Activated T-cell treated with anti-CD3 and anti-CD28 coated beads, Interleukin-2, amount 50 U/mL, for 24 hours (primary cell): ENCODE measurements around the gene KCNJ16.

Source experiments
- DNase-seq: peaks from one replicate; pipeline ENCODE4 v3.0.0-alpha.2; 2020
- H3K27ac Mint-ChIP-seq: 2 replicates; pipeline ENCODE4 v1.8.0; 2020; ENCODE audit warnings: mild to moderate bottlenecking, mixed read lengths
- H3K27me3 Mint-ChIP-seq: 2 replicates; pipeline ENCODE4 v1.8.0; 2020; ENCODE audit warnings: mixed read lengths
- H3K36me3 Mint-ChIP-seq: 2 replicates; pipeline ENCODE4 v1.8.0; 2020; ENCODE audit warnings: low read depth, mixed read lengths
- H3K4me1 Mint-ChIP-seq: 2 replicates; pipeline ENCODE4 v1.8.0; 2020; ENCODE audit warnings: low read depth, mixed read lengths
- H3K4me3 Mint-ChIP-seq: 2 replicates; pipeline ENCODE4 v1.8.0; 2020; ENCODE audit warnings: mild to moderate bottlenecking, moderate library complexity, mixed read lengths
- H3K9me3 Mint-ChIP-seq: 2 replicates; pipeline ENCODE4 v1.8.0; 2020; ENCODE audit warnings: mixed read lengths

The KCNJ16 gene

GRCh38 chr17:70076189-70076588, 1.2 kb downstream of the KCNJ16 start:
- H3K4me3 Mint-ChIP-seq, result no peak overlapping the region
- H3K9me3 Mint-ChIP-seq, result no peaks in the 10 kb centered on the region
- no peak for DNase-seq
- no peaks in the 10 kb centered on the region for H3K36me3 Mint-ChIP-seq
- H3K4me1 Mint-ChIP-seq, result no peaks in the 10 kb centered on the region
- H3K27ac Mint-ChIP-seq, result no peak overlapping the region
- peaks cover 7% of the 10 kb centered on the region for H3K27me3 Mint-ChIP-seq

- Mint-ChIP-seq H3K4me3 (no peak overlapping the region), H3K36me3 (no peaks in the 10 kb centered on the region), H3K27me3 (peaks cover 5% of the 10 kb centered on the region), H3K27ac (no peak overlapping the region), H3K9me3 (no peaks in the 10 kb centered on the region), H3K4me1 (no peaks in the 10 kb centered on the region)
- DNase-seq, result no peak
These were observed 1.8 kb downstream of the KCNJ16 start for GRCh38 chr17:70076831-70077230.

- no peak for DNase-seq
- no peaks in the 10 kb centered on the region for H3K9me3 Mint-ChIP-seq
- no peaks in the 10 kb centered on the region for H3K4me1 Mint-ChIP-seq
- H3K27me3 Mint-ChIP-seq, result peaks cover 3% of the 10 kb centered on the region
- no peak overlapping the region for H3K27ac Mint-ChIP-seq
- H3K4me3 Mint-ChIP-seq, result no peak overlapping the region
- no peaks in the 10 kb centered on the region for H3K36me3 Mint-ChIP-seq
These were observed 3.5 kb downstream of the KCNJ16 start for GRCh38 chr17:70078549-70078948.

- Mint-ChIP-seq H3K27me3 (peaks cover 2% of the 10 kb centered on the region), H3K4me1 (no peaks in the 10 kb centered on the region), H3K27ac (no peak overlapping the region), H3K36me3 (no peaks in the 10 kb centered on the region), H3K9me3 (no peaks in the 10 kb centered on the region), H3K4me3 (no peak overlapping the region)
- no peak for DNase-seq
These were observed 4.0 kb downstream of the KCNJ16 start for GRCh38 chr17:70078994-70079531.

- peaks cover 2% of the 10 kb centered on the region for H3K27me3 Mint-ChIP-seq
- no peak for DNase-seq
- no peak overlapping the region for H3K4me3 Mint-ChIP-seq
These were observed 5.7 kb downstream of the KCNJ16 start for GRCh38 chr17:70080541-70081347.

GRCh38 chr17:70081885-70082284, 6.9 kb downstream of the KCNJ16 start:
- no peak overlapping the region for H3K4me3 Mint-ChIP-seq
- no peaks in the 10 kb centered on the region for H3K9me3 Mint-ChIP-seq
- no peaks in the 10 kb centered on the region for H3K36me3 Mint-ChIP-seq
- no peak for DNase-seq
- H3K4me1 Mint-ChIP-seq, result no peaks in the 10 kb centered on the region
- peaks cover 2% of the 10 kb centered on the region for H3K27me3 Mint-ChIP-seq
- no peak overlapping the region for H3K27ac Mint-ChIP-seq

More at GRCh38 chr17:70080541-70081347, 5.7 kb downstream of the KCNJ16 start:
- Mint-ChIP-seq H3K9me3 (no peaks in the 10 kb centered on the region), H3K36me3 (no peaks in the 10 kb centered on the region), H3K27ac (no peak overlapping the region), H3K4me1 (no peaks in the 10 kb centered on the region)

GRCh38 chr17:70084476-70084875, 9.5 kb downstream of the KCNJ16 start:
- no peaks in the 10 kb centered on the region for H3K9me3 Mint-ChIP-seq

GRCh38 chr17:70086516-70086915, 11.5 kb downstream of the KCNJ16 start:
- DNase-seq, result no peak
- Mint-ChIP-seq H3K27me3 (no peaks in the 10 kb centered on the region), H3K4me1 (no peaks in the 10 kb centered on the region), H3K9me3 (no peaks in the 10 kb centered on the region), H3K4me3 (no peak overlapping the region), H3K36me3 (no peaks in the 10 kb centered on the region), H3K27ac (no peak overlapping the region)

More at GRCh38 chr17:70084476-70084875, 9.5 kb downstream of the KCNJ16 start:
- Mint-ChIP-seq H3K27ac (no peak overlapping the region), H3K36me3 (no peaks in the 10 kb centered on the region), H3K4me3 (no peak overlapping the region), H3K27me3 (peaks cover 2% of the 10 kb centered on the region), H3K4me1 (no peaks in the 10 kb centered on the region)
- no peak for DNase-seq

- no peaks in the 10 kb centered on the region for H3K36me3 Mint-ChIP-seq
- no peak overlapping the region for H3K27ac Mint-ChIP-seq
- H3K4me3 Mint-ChIP-seq, result no peak overlapping the region
- DNase-seq, result no peak
- no peaks in the 10 kb centered on the region for H3K27me3 Mint-ChIP-seq
- H3K9me3 Mint-ChIP-seq, result peaks cover 2% of the 10 kb centered on the region
- H3K4me1 Mint-ChIP-seq, result no peaks in the 10 kb centered on the region
These were observed 14.6 kb downstream of the KCNJ16 start for GRCh38 chr17:70089513-70090148.

GRCh38 chr17:70091005-70091568, 16.1 kb downstream of the KCNJ16 start:
- DNase-seq, result no peak
- Mint-ChIP-seq H3K27ac (no peak overlapping the region), H3K27me3 (peaks cover 2% of the 10 kb centered on the region), H3K4me1 (no peaks in the 10 kb centered on the region), H3K36me3 (no peaks in the 10 kb centered on the region), H3K4me3 (no peak overlapping the region), H3K9me3 (peaks cover 2% of the 10 kb centered on the region)

- Mint-ChIP-seq H3K27ac (no peak overlapping the region), H3K27me3 (peaks cover 2% of the 10 kb centered on the region), H3K4me1 (no peaks in the 10 kb centered on the region), H3K9me3 (peaks cover 2% of the 10 kb centered on the region), H3K4me3 (no peak overlapping the region), H3K36me3 (no peaks in the 10 kb centered on the region)
- no peak for DNase-seq
These were observed 16.7 kb downstream of the KCNJ16 start for GRCh38 chr17:70091696-70092095.

- H3K27me3 Mint-ChIP-seq, result peaks cover 2% of the 10 kb centered on the region
- peaks cover 2% of the 10 kb centered on the region for H3K9me3 Mint-ChIP-seq
- H3K36me3 Mint-ChIP-seq, result no peaks in the 10 kb centered on the region
- no peak overlapping the region for H3K27ac Mint-ChIP-seq
- no peaks in the 10 kb centered on the region for H3K4me1 Mint-ChIP-seq
- DNase-seq, result no peak
- H3K4me3 Mint-ChIP-seq, result no peak overlapping the region
These were observed 18.1 kb downstream of the KCNJ16 start for GRCh38 chr17:70093163-70093562.

GRCh38 chr17:70095455-70095854, 20.4 kb downstream of the KCNJ16 start:
- no peak for DNase-seq
- H3K27ac Mint-ChIP-seq, result no peak overlapping the region
- peaks cover 2% of the 10 kb centered on the region for H3K27me3 Mint-ChIP-seq
- no peaks in the 10 kb centered on the region for H3K4me1 Mint-ChIP-seq
- H3K4me3 Mint-ChIP-seq, result no peak overlapping the region
- H3K36me3 Mint-ChIP-seq, result no peaks in the 10 kb centered on the region
- H3K9me3 Mint-ChIP-seq, result peaks cover 2% of the 10 kb centered on the region

- no peaks in the 10 kb centered on the region for H3K36me3 Mint-ChIP-seq
- H3K4me1 Mint-ChIP-seq, result no peaks in the 10 kb centered on the region
- peaks cover 2% of the 10 kb centered on the region for H3K9me3 Mint-ChIP-seq
- H3K27ac Mint-ChIP-seq, result no peak overlapping the region
- no peak for DNase-seq
- H3K27me3 Mint-ChIP-seq, result peaks cover 2% of the 10 kb centered on the region
- H3K4me3 Mint-ChIP-seq, result no peak overlapping the region
These were observed 21.8 kb downstream of the KCNJ16 start for GRCh38 chr17:70096861-70097260.

GRCh38 chr17:70098030-70098429, 23.0 kb downstream of the KCNJ16 start:
- peaks cover 2% of the 10 kb centered on the region for H3K9me3 Mint-ChIP-seq
- peaks cover 6% of the 10 kb centered on the region for H3K27me3 Mint-ChIP-seq
- no peak overlapping the region for H3K27ac Mint-ChIP-seq
- H3K4me1 Mint-ChIP-seq, result no peaks in the 10 kb centered on the region
- no peaks in the 10 kb centered on the region for H3K36me3 Mint-ChIP-seq
- no peak for DNase-seq
- no peak overlapping the region for H3K4me3 Mint-ChIP-seq
